GM12864 (cell line): ENCODE data around the gene TRIM71.

Experiments used
- DNase-seq: peaks from one replicate; pipeline ENCODE4 v3.0.0-alpha.2; 2011; ENCODE audit warnings: low read depth
- H3K4me3 ChIP-seq: 2 replicates; pipeline ENCODE4 v1.5.1; 2011; ENCODE audit warnings: mild to moderate bottlenecking, low read depth, low read length, control low read depth
- TF ChIP-seq, protein P1 (sequence below): IDR thresholded peaks from 2 replicates; pipeline ENCODE4 v1.5.1; 2011; ENCODE audit warnings: low read depth, mild to moderate bottlenecking, moderate library complexity, low read length, control low read depth, inconsistent platforms; ENCODE audit errors: missing control alignments

TRIM71 gene

DNA sequence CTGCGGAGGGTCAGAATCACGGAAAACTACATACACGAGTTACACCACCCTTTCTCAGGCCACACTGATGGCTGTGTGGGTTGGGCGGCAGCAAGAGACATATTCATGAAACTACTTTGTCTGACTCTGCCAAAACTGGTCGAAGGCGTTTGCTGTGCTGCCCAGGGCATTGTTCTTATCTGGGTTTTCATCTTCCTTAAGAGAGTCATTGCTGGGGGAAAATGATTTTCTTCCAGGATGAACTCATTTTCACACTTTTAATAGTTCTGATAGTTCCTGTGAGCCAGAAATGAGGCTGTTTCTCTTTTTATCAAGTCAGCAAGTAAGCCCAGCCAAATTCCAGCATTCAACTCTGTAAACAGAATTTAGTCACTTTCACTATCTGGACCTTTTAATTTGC is 47.6 kb downstream of the TRIM71 start:
- H3K4me3 ChIP-seq, result no peak overlapping the region
- TF ChIP-seq, protein P1, sequence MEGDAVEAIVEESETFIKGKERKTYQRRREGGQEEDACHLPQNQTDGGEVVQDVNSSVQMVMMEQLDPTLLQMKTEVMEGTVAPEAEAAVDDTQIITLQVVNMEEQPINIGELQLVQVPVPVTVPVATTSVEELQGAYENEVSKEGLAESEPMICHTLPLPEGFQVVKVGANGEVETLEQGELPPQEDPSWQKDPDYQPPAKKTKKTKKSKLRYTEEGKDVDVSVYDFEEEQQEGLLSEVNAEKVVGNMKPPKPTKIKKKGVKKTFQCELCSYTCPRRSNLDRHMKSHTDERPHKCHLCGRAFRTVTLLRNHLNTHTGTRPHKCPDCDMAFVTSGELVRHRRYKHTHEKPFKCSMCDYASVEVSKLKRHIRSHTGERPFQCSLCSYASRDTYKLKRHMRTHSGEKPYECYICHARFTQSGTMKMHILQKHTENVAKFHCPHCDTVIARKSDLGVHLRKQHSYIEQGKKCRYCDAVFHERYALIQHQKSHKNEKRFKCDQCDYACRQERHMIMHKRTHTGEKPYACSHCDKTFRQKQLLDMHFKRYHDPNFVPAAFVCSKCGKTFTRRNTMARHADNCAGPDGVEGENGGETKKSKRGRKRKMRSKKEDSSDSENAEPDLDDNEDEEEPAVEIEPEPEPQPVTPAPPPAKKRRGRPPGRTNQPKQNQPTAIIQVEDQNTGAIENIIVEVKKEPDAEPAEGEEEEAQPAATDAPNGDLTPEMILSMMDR, result no peak
- DNase-seq, result no peak

GRCh38 chr3:32866533-32866932 is 48.7 kb downstream of the TRIM71 start:
- H3K4me3 ChIP-seq, result no peak overlapping the region
- DNase-seq, result no peak
- TF ChIP-seq, protein P1, result no peak

GRCh38 chr3:32867954-32868353 is 50.2 kb downstream of the TRIM71 start:
- H3K4me3 ChIP-seq, result no peak overlapping the region
- TF ChIP-seq, protein P1, result no peak
- DNase-seq, result no peak

DNA sequence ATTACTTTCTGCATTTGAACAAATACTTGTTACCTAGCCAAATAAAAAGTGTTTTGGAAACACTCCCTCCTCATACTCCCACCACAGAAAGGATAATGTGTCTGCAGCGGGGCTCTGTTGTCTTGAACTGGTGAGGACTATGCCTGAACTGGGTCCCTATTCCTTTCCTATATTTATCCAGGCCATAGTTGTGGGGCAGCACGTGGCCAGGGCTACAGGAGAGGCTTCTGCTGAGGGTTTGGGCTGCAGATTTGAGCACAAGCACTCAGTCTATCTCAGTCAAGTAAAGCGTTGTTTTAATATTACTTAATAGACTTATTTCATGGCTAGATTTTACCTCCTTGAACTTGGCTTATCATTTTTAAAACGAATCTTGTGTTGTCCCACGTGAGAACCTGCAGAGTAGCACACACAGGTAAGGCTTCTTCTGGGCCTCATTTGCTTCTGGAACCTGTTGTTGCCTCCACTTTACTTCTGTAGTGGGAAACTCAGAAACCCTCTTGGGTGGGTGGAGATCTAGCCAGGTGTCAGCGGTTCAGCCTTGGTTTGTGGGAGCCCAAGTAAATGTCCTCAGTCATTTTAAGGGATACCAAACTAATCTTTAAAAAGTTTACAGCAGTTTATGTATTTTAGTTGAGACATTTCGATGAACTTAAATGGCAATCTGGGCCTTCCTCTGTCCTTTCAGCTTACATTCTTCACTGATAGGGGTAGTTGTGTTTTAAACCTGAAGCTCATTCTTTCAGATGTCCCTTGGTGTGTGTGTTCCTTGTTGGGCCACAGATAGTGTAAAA is 51.1 kb downstream of the TRIM71 start:
- H3K4me3 ChIP-seq, result no peak overlapping the region
- no peak for DNase-seq
- TF ChIP-seq, protein P1, result no peak

GRCh38 chr3:32869513-32870047 is 51.8 kb downstream of the TRIM71 start:
- TF ChIP-seq, protein P1, result no peak
- no peak for DNase-seq
- H3K4me3 ChIP-seq, result no peak overlapping the region

- no peak overlapping the region for H3K4me3 ChIP-seq
- no peak for DNase-seq
- TF ChIP-seq, protein P1, result no peak
These were observed 52.7 kb downstream of the TRIM71 start for GRCh38 chr3:32870373-32871095.
